Globus pallidus (tissue), 1 donor: ENCODE measurements around the gene C1orf198.
"Not testable (repeated sequence)": the region's sequence is repeated elsewhere in the genome, so short reads cannot be mapped to it uniquely, and the experiment has no call there.

Experiments used
- DNase-seq: peaks from one replicate; pipeline ENCODE4 v3.0.0-alpha.2; 2015; ENCODE audit warnings: low spot score

Gene C1orf198

GRCh38 chr1:230860617-230861384 lies 7.5 kb downstream of the C1orf198 start:
- no peak for DNase-seq

- peak; percentile 99 for DNase-seq
These were observed 9.2 kb downstream of the C1orf198 start for GRCh38 chr1:230858918-230859729.

GRCh38 chr1:230858236-230858820 lies 10.0 kb downstream of the C1orf198 start:
- no peak for DNase-seq

- no peak for DNase-seq
These were observed 10.5 kb downstream of the C1orf198 start for GRCh38 chr1:230857822-230858221.

GRCh38 chr1:230857077-230857476 lies 11.2 kb downstream of the C1orf198 start:
- DNase-seq = peak; percentile 91

GRCh38 chr1:230855886-230856285 lies 12.4 kb downstream of the C1orf198 start:
- DNase-seq = no peak

GRCh38 chr1:230854423-230854822 lies 13.9 kb downstream of the C1orf198 start:
- DNase-seq = no peak

GRCh38 chr1:230853731-230854130 lies 14.6 kb downstream of the C1orf198 start:
- DNase-seq = no peak

- no peak for DNase-seq
These were observed 15.4 kb downstream of the C1orf198 start for GRCh38 chr1:230852959-230853358.

- no peak for DNase-seq
These were observed 17.0 kb downstream of the C1orf198 start for GRCh38 chr1:230851291-230851691.

GRCh38 chr1:230850547-230850946 lies 17.8 kb downstream of the C1orf198 start:
- DNase-seq = no peak

- DNase-seq = no peak
These were observed 18.7 kb downstream of the C1orf198 start for GRCh38 chr1:230849451-230850224.

- DNase-seq = no peak
These were observed 20.1 kb downstream of the C1orf198 start for GRCh38 chr1:230848235-230848634.

- DNase-seq = not testable (repeated sequence)
These were observed 23.1 kb downstream of the C1orf198 start for GRCh38 chr1:230845184-230845583.

- DNase-seq = no peak
These were observed 23.8 kb downstream of the C1orf198 start for GRCh38 chr1:230844561-230844960.

GRCh38 chr1:230843503-230844309 lies 24.6 kb downstream of the C1orf198 start:
- no peak for DNase-seq

- DNase-seq = no peak
These were observed 25.5 kb downstream of the C1orf198 start for GRCh38 chr1:230842801-230843200.

- DNase-seq = peak; percentile 82
These were observed 29.1 kb downstream of the C1orf198 start for GRCh38 chr1:230839173-230839572.

GRCh38 chr1:230836793-230837192 lies 31.5 kb downstream of the C1orf198 start:
- no peak for DNase-seq

- DNase-seq = no peak
These were observed 32.0 kb downstream of the C1orf198 start for GRCh38 chr1:230836347-230836746.

- DNase-seq = no peak
These were observed 34.0 kb downstream of the C1orf198 start for GRCh38 chr1:230834292-230834691.
